H1 (cell line): ENCODE measurements around the gene PYGB. TPM values are rescaled to one million over a fixed set of nuclear protein-coding genes. Genes with fewer than 3 reads are reported as not detected.
A peak's percentile ranks its signal among the peaks of the same experiment; 100 is the strongest.

Source experiments
- CTCF ChIA-PET: fragments of 300-600 bp; sonication (Branson Sonifier 250); formaldehyde crosslinking; loops from one replicate; lab custom pipeline; 2021; ENCODE audit not compliant: partially characterized antibody; lab: Charles Lee
- POLR2A ChIA-PET: fragments of 300-600 bp; sonication (Branson Sonifier 250); formaldehyde crosslinking; loops from one replicate; lab custom pipeline; 2021; ENCODE audit warnings: inconsistent platforms; ENCODE audit not compliant: partially characterized antibody; lab: Charles Lee
- DNase-seq, 2 experiments: peaks; one replicate each; pipeline versions ENCODE4 v3.0.0 to v3.0.0-alpha.2; 2010 to 2022; ENCODE audit warnings: low spot score in 2 of 2, low read depth in 1 of 2, mixed read lengths in 1 of 2
- FAIRE-seq: peaks from 2 replicates; lab custom pipeline; 2011; peaks lifted over from hg19 to GRCh38; lab: Jason Lieb, UNC
- H2AFZ ChIP-seq: 2 replicates; pipeline ENCODE4 v1.8.1; 2012; ENCODE audit warnings: low read length, inconsistent platforms
- H2AK5ac ChIP-seq: 2 replicates; pipeline ENCODE4 v1.6.1; 2013; ENCODE audit warnings: low read depth, low read length
- H2BK120ac ChIP-seq: replicated peaks from 2 replicates; pipeline ENCODE3; 2013; ENCODE audit warnings: low read depth, low read length, inconsistent platforms
- H2BK12ac ChIP-seq: 2 replicates; pipeline ENCODE4 v1.6.1; 2013; ENCODE audit warnings: low read depth, low read length
- H2BK15ac ChIP-seq: 2 replicates; pipeline ENCODE4 v1.6.1; 2013; ENCODE audit warnings: low read length
- H2BK20ac ChIP-seq: 2 replicates; pipeline ENCODE4 v1.6.1; 2013; ENCODE audit warnings: low read length
- H2BK5ac ChIP-seq: 2 replicates; pipeline ENCODE4 v1.6.1; 2013; ENCODE audit warnings: low read depth, low read length
- H3K14ac ChIP-seq: 2 replicates; pipeline ENCODE4 v1.6.1; 2013; ENCODE audit warnings: inconsistent platforms; ENCODE audit not compliant: insufficient read length
- H3K18ac ChIP-seq: 2 replicates; pipeline ENCODE4 v1.6.1; 2013; ENCODE audit warnings: low read length; ENCODE audit errors: extremely low read depth
- H3K23ac ChIP-seq: 2 replicates; pipeline ENCODE4 v1.6.1; 2013; ENCODE audit warnings: inconsistent platforms; ENCODE audit not compliant: insufficient read length
- H3K23me2 ChIP-seq: 2 replicates; pipeline ENCODE4 v1.6.1; 2013; ENCODE audit warnings: low read depth, low read length
- H3K27ac ChIP-seq: 2 replicates; pipeline ENCODE4 v1.6.1; 2011; ENCODE audit warnings: low read depth, low read length, inconsistent platforms
- H3K27me3 ChIP-seq, 4 experiments: replicated peaks in 1 of 4; 1 replicate in 1 of 4; 2 replicates in 3 of 4; pipeline versions ENCODE4 v1.6.1 to v1.8.1; 2011 to 2013; ENCODE audit warnings: low read length in 3 of 4, mild to moderate bottlenecking in 3 of 4, inconsistent platforms in 2 of 4, mixed read lengths in 2 of 4, moderate library complexity in 1 of 4; ENCODE audit not compliant: control insufficient read depth in 3 of 4, insufficient read depth in 3 of 4; ENCODE audit errors: extremely low read depth in 1 of 4
- H3K36me3 ChIP-seq, 4 experiments: 2 replicates each; pipeline versions ENCODE4 v1.6.1 to v1.8.1; 2011 to 2013; ENCODE audit warnings: mild to moderate bottlenecking in 4 of 4, low read length in 3 of 4, moderate library complexity in 2 of 4, control low read depth in 1 of 4, inconsistent platforms in 1 of 4; ENCODE audit not compliant: insufficient read depth in 4 of 4, control insufficient read depth in 2 of 4
- H3K4ac ChIP-seq: replicated peaks from 2 replicates; pipeline ENCODE3; 2013; ENCODE audit warnings: low read length, low read depth, mixed read lengths, inconsistent platforms; ENCODE audit not compliant: insufficient read length
- H3K4me1 ChIP-seq, 4 experiments: replicated peaks in 1 of 4; 1 replicate in 1 of 4; 2 replicates in 3 of 4; pipeline versions ENCODE4 v1.6.1 to v1.8.1; 2011 to 2013; ENCODE audit warnings: low read length in 3 of 4, inconsistent platforms in 2 of 4, mixed read lengths in 1 of 4; ENCODE audit not compliant: insufficient read depth in 4 of 4, control insufficient read depth in 3 of 4
- H3K4me2 ChIP-seq, 2 experiments: 2 replicates each; pipeline versions ENCODE4 v1.6.1 to v1.8.1; 2011 to 2013; ENCODE audit warnings: low read depth in 2 of 2, low read length in 2 of 2, control low read depth in 1 of 2, inconsistent platforms in 1 of 2, mild to moderate bottlenecking in 1 of 2; ENCODE audit not compliant: insufficient read depth in 1 of 2
- H3K4me3 ChIP-seq, 4 experiments: fragments of 200-600, 300-600 bp in 1 of 4; sonication (generic), shearing (Covaris generic), sonication (Bioruptor Twin) in 1 of 4; 2 replicates each; pipeline versions ENCODE4 v1.5.1 to v1.8.1; 2011 to 2016; ENCODE audit warnings: low read length in 4 of 4, low read depth in 3 of 4, control low read depth in 2 of 4, inconsistent platforms in 2 of 4, mild to moderate bottlenecking in 2 of 4, mixed read lengths in 1 of 4, moderate library complexity in 1 of 4; ENCODE audit not compliant: insufficient read depth in 2 of 4; ENCODE audit errors: extremely low read depth in 1 of 4
- H3K56ac ChIP-seq: replicated peaks from 2 replicates; pipeline ENCODE3; 2013; ENCODE audit warnings: low read depth, mild to moderate bottlenecking, mixed read lengths, low read length, inconsistent platforms; ENCODE audit not compliant: insufficient read length
- H3K79me1 ChIP-seq: 2 replicates; pipeline ENCODE4 v1.6.1; 2013; ENCODE audit warnings: low read depth, low read length, control low read depth
- H3K79me2 ChIP-seq, 2 experiments: 2 replicates each; pipeline versions ENCODE4 v1.6.1 to v1.8.1; 2012 to 2013; ENCODE audit warnings: low read length in 2 of 2, mild to moderate bottlenecking in 2 of 2, inconsistent platforms in 1 of 2; ENCODE audit not compliant: insufficient read depth in 2 of 2, control insufficient read depth in 1 of 2
- H3K9ac ChIP-seq, 4 experiments: replicated peaks in 1 of 4; 1 replicate in 1 of 4; 2 replicates in 3 of 4; pipeline versions ENCODE4 v1.6.1 to v1.8.1; 2011 to 2013; ENCODE audit warnings: low read depth in 3 of 4, low read length in 3 of 4, control low read depth in 2 of 4, mild to moderate bottlenecking in 2 of 4, moderate library complexity in 2 of 4, inconsistent platforms in 1 of 4; ENCODE audit errors: extremely low read depth in 1 of 4
- H3K9me3 ChIP-seq, 2 experiments: 2 replicates each; pipeline versions ENCODE4 v1.6.1 to v1.8.1; 2012 to 2013; ENCODE audit warnings: mild to moderate bottlenecking in 2 of 2, moderate library complexity in 2 of 2, control low read depth in 1 of 2, inconsistent platforms in 1 of 2, low read depth in 1 of 2, low read length in 1 of 2, mixed read lengths in 1 of 2; ENCODE audit not compliant: insufficient read depth in 2 of 2
- H4K20me1 ChIP-seq, 2 experiments: replicated peaks in 1 of 2; 2 replicates each; pipeline versions ENCODE3 to v1.8.1; 2011 to 2013; ENCODE audit warnings: inconsistent platforms in 2 of 2, low read length in 2 of 2, mild to moderate bottlenecking in 1 of 2; ENCODE audit not compliant: insufficient read depth in 2 of 2, control insufficient read depth in 1 of 2
- H4K5ac ChIP-seq: 2 replicates; pipeline ENCODE4 v1.6.1; 2013; ENCODE audit warnings: low read length, low read depth, mixed read lengths, inconsistent platforms; ENCODE audit not compliant: insufficient read length
- H4K8ac ChIP-seq: 2 replicates; pipeline ENCODE4 v1.8.0; 2013; ENCODE audit warnings: mild to moderate bottlenecking, moderate library complexity, low read length, inconsistent platforms; ENCODE audit not compliant: insufficient read depth; ENCODE audit errors: extremely low read depth
- H4K91ac ChIP-seq: replicated peaks from 2 replicates; pipeline ENCODE3; 2013; ENCODE audit warnings: low read length, mixed read lengths, inconsistent platforms; ENCODE audit not compliant: insufficient read length
- GABPA ChIP-seq: IDR thresholded peaks from 2 replicates; pipeline ENCODE4 v1.6.1; 2011; ENCODE audit warnings: mild to moderate bottlenecking, low read length, moderate library complexity, borderline replicate concordance; ENCODE audit not compliant: insufficient read depth
- HDAC6 ChIP-seq: IDR thresholded peaks from one replicate; pipeline ENCODE4 v1.7.1; 2012; ENCODE audit warnings: low read depth, mild to moderate bottlenecking, inconsistent platforms, low read length, moderate library complexity
- NRF1 ChIP-seq: IDR thresholded peaks from 2 replicates; pipeline ENCODE4 v1.6.1; 2011; ENCODE audit warnings: mild to moderate bottlenecking, low read depth, low read length, improper control_type of control experiment
- RFX5 ChIP-seq: IDR thresholded peaks from 2 replicates; pipeline ENCODE4 v1.6.1; 2011; ENCODE audit warnings: low read depth, low read length, improper control_type of control experiment, borderline replicate concordance
- SAP30 ChIP-seq: fragments of 300-600 bp; sonication (generic); IDR thresholded peaks from 2 replicates; pipeline ENCODE4 v1.7.1; 2012; ENCODE audit warnings: low read length, moderate library complexity, mild to moderate bottlenecking, inconsistent platforms; ENCODE audit not compliant: insufficient read depth, insufficient replicate concordance
- SIRT6 ChIP-seq: IDR thresholded peaks from one replicate; pipeline ENCODE4 v1.7.1; 2012; ENCODE audit warnings: low read length, inconsistent platforms
- TBP ChIP-seq: IDR thresholded peaks from 2 replicates; pipeline ENCODE4 v1.6.1; 2011; ENCODE audit warnings: low read depth, low read length, improper control_type of control experiment
- TEAD4 ChIP-seq: IDR thresholded peaks from 2 replicates; pipeline ENCODE4 v1.6.1; 2012; ENCODE audit warnings: low read depth, low read length, inconsistent platforms, mixed read lengths
- WGBS, 2 experiments: shearing (Covaris generic) in 1 of 2; methylation state at CpG; one replicate each; pipeline versions ENCODE4 v1.1.6 to v1.1.7; 2013 to 2015; ENCODE audit warnings: low lambda C conversion rate in 2 of 2, mixed read lengths in 2 of 2, inconsistent platforms in 1 of 2, low coverage in 1 of 2, missing lambda C conversion rate in 1 of 2; ENCODE audit not compliant: insufficient replicate concordance in 2 of 2, insufficient coverage in 1 of 2, insufficient read length in 1 of 2; ENCODE audit errors: extremely low coverage in 1 of 2, missing lambda C conversion rate in 1 of 2; 5-methylcytosine and 5-hydroxymethylcytosine counted together
- polyA plus RNA-seq, 7 experiments: library from polyadenylated mRNA; depleted of rRNA in 3 of 7; stranded (reverse) in 5 of 7; unstranded in 2 of 7; fragments of >200 nt in 5 of 7; fragments of 200-250 nt in 2 of 7; gene quantifications; 1 replicate in 5 of 7; 2 replicates in 1 of 7; 4 replicates in 1 of 7; pipeline versions ENCODE4 v1.2.1 to v1.2.3, GENCODE V29; 2011 to 2013; ENCODE audit warnings: missing spikeins in 2 of 7, mixed read lengths in 2 of 7
- total RNA-seq: library from RNA; stranded (reverse); fragmentation: NEBNext Ultra II Directional; extraction: Animal tissue kit (Norgen Biotek cat#: 25700); gene quantifications from 2 replicates; pipeline ENCODE4 v1.2.1, GENCODE V29; 2021

The PYGB gene
- total and polyA plus RNA-seq, 2 of the 8 experiments (the other 6 are each of a cell fraction or from before 2014, with no cell fraction given): 26.6 to 56.0 TPM

DNA sequence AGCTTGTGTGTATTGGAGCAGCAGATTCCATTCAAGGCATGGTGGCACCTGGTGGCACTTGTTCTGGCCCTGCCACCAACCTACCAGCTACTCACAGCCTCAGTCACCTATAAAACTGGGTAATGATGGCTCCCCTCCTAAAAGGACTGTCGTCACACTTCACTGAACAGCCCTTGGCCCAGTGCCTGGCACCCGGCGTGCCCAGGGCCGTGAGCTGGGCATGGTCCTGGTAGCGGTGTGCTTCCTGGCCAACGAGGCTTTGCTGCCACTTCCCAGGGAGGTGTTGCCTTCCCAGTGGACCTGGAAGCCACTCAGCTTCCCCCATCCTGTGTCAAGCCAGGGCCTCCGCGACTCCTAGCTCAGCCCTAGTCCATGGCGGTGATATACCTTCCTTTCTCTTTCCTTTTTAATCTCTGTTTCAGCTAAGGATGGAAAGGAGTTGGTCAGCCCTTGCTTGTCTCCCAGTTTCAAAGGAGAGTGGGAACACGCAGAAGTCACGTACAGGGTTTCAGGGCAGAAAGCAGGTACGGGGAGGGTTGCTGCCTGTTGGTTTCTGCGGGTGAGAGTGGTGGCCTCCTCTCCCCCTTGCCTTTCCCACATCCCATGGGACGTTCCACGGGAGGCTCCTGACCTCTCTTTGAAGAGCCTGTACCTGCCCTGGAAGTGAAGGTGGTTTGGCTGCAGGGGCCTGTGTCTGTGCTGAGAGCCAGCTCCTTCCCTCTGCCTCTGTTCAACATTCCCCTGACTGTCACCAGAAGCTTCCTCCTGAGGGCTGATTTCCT lies 26.9 kb upstream of the PYGB start:
- DNase-seq (no peak), FAIRE-seq (no peak)
- H3K18ac ChIP-seq: no peak overlapping the region
- TF ChIP-seq TEAD4 (no peak), NRF1 (no peak), RFX5 (no peak), SIRT6 (no peak), HDAC6 (no peak), TBP (no peak), GABPA (no peak), SAP30 (no peak)
- H4K5ac ChIP-seq: no peak overlapping the region
- no peak overlapping the region for H4K8ac ChIP-seq
- no peak overlapping the region for H3K4me2 ChIP-seq
- no peak overlapping the region for H3K23ac ChIP-seq
- H3K4me3 ChIP-seq: no peak overlapping the region
- no peak overlapping the region for H3K9ac ChIP-seq
- no peaks in the 10 kb centered on the region for H3K23me2 ChIP-seq
- peaks cover 0 to 5% (median 2%) of the 10 kb centered on the region in 4 experiments; a peak in 2 of 7 replicates for H3K4me1 ChIP-seq
- no peak overlapping the region for H2BK20ac ChIP-seq
- H3K79me1 ChIP-seq: no peaks in the 10 kb centered on the region
- WGBS, 2 experiments: 93% methylated on average over 13 of the region's 15 CpGs; no CpG with 5 or more reads in 1 of the 2 experiments
- H2BK120ac ChIP-seq: no peak overlapping the region
- no peak overlapping the region for H2BK15ac ChIP-seq
- H3K4ac ChIP-seq: no peak overlapping the region
- 0 out of 2 replicates have a peak overlapping the region, but pooled peaks have one; percentile 8 for H2AK5ac ChIP-seq
- ChIA-PET CTCF (interaction anchor here (0.5 to 2.9 kb wide), 9 partner anchors 8 to 225 kb away, joined by 3 to 7 read pairs (median 4); no protein-coding TSS in a partner anchor), POLR2A (no interaction called here)
- H3K79me2 ChIP-seq: no peaks in the 10 kb centered on the region
- no peaks in the 10 kb centered on the region; a peak in 2 of 8 replicates for H3K36me3 ChIP-seq
- no peak overlapping the region for H2AFZ ChIP-seq
- H3K27ac ChIP-seq: no peak overlapping the region
- no peak overlapping the region for H2BK5ac ChIP-seq
- no peak overlapping the region for H2BK12ac ChIP-seq
- H3K56ac ChIP-seq: no peak overlapping the region
- H4K20me1 ChIP-seq: peaks cover 2 to 7% of the 10 kb centered on the region in 2 experiments
- H3K9me3 ChIP-seq: no peaks in the 10 kb centered on the region
- no peak overlapping the region for H4K91ac ChIP-seq
- no peak overlapping the region for H3K14ac ChIP-seq
- H3K27me3 ChIP-seq: no peaks in the 10 kb centered on the region
